ENCODE measurements around the gene CENPX.

- no peak for TF ChIP-seq EZH2 (IDR thresholded peaks at IDR 0.05)
- no peak for TF ChIP-seq POLR2AphosphoS5 (IDR thresholded peaks at IDR 0.05; ENCODE audit: borderline replicate concordance, low read depth, low read length)
- no peak for TF ChIP-seq FOXP2 (optimal IDR thresholded peaks at IDR 0.05; ENCODE audit: control extremely low read depth, extremely low read length, insufficient read depth)
Observed at GRCh38 chr17:82015311-82015971, 7.2 kb downstream of the CENPX start.
